Measurements from ENCODE around the gene KIAA1217. TPM values are rescaled to one million over a fixed set of nuclear protein-coding genes. Genes with fewer than 3 reads are reported as not detected.

KIAA1217 gene
- total RNA-seq, 1 experiment from 2014 or later, result 7.8 TPM

DNA sequence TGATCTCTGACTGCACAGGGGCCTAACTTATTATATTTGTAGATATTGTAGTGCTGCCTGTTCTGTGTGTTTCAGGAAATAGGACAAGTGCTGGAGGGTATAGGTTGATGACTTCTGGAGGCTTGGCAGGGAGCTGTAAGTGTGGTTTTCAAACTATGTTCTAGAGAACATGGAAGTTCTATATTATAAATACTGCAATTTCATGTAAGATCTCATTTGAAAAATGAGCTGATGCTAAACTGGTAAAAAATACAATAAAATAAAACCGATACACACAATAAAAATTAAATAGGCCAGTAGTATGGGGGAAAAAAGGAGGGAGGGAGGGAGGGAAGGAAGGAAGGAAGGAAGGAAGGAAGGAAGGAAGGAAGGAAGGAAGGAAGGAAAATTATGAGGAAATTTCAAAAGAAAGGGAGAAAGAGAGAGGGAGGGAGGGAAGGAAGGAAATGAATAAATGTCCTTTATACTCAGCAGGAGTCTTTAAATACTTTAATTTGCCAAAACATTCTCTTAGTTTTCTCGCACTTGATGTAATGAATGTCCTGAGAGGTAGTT, 181.3 kb downstream of the KIAA1217 start:
- no peaks in the 10 kb centered on the region for H3K79me2 ChIP-seq (ENCODE audit: insufficient read depth, low read length)
- TF ChIP-seq SIN3A (IDR thresholded peaks at IDR 0.05; ENCODE audit: low read depth) (no peak), SRF (IDR thresholded peaks at IDR 0.05; ENCODE audit: low read depth) (no peak), EZH2phosphoT487 (IDR thresholded peaks at IDR 0.05; ENCODE audit: borderline replicate concordance) (no peak)
- H3K4me2 ChIP-seq (ENCODE audit: low read length), result no peak overlapping the region
- no peaks in the 10 kb centered on the region for H3K9me2 ChIP-seq (ENCODE audit: insufficient read depth)
- no peak overlapping the region for H3K27ac ChIP-seq (ENCODE audit: low read depth, low read length)
- H3K9ac ChIP-seq (ENCODE audit: low read length), result no peak overlapping the region
- DNase-seq (ENCODE audit: low read depth, low spot score), result no peak
- BruUV-seq (replicated peaks), result no TSS peak
- ATAC-seq, result no peak
- no peaks in the 10 kb centered on the region for H4K20me1 ChIP-seq (ENCODE audit: insufficient read depth)
- POLR2A ChIA-PET, result no interaction called here
- intact Hi-C loops (cut with micrococcal nuclease), result no loop called here
- CTCF ChIA-PET, result interaction anchor here (0.6 kb wide), 1 partner anchor 28 kb away, joined by 3 read pairs; no protein-coding TSS in a partner anchor
- RAD21 ChIA-PET (ENCODE audit: low non-redundant PET in 1 of 2, low total read pairs in 2 of 2, uncharacterized antibody in 2 of 2, unreplicated experiment in 2 of 2), result no interaction called here
- H2AFZ ChIP-seq (ENCODE audit: low read depth, low read length, poor library complexity, severe bottlenecking), result no peak overlapping the region
- H3K36me3 ChIP-seq (ENCODE audit: control insufficient read depth in 1 of 2, insufficient read depth in 2 of 2, low read length in 2 of 2), result no peaks in the 10 kb centered on the region
- H3K4me1 ChIP-seq (ENCODE audit: control insufficient read depth in 1 of 2, insufficient read depth in 2 of 2, low read length in 2 of 2), result no peaks in the 10 kb centered on the region
- H3K4me3 ChIP-seq (replicated peaks in 1 of 2; ENCODE audit: low read depth in 1 of 2, low read length in 2 of 2), result no peak overlapping the region
- peaks cover 17% of the 10 kb centered on the region for H3K27me3 ChIP-seq (ENCODE audit: insufficient read depth, low read length)
- no peaks in the 10 kb centered on the region for H3K9me3 ChIP-seq (ENCODE audit: control insufficient read depth in 1 of 2, insufficient read depth in 1 of 2, low read depth in 1 of 2, low read length in 2 of 2)

DNA sequence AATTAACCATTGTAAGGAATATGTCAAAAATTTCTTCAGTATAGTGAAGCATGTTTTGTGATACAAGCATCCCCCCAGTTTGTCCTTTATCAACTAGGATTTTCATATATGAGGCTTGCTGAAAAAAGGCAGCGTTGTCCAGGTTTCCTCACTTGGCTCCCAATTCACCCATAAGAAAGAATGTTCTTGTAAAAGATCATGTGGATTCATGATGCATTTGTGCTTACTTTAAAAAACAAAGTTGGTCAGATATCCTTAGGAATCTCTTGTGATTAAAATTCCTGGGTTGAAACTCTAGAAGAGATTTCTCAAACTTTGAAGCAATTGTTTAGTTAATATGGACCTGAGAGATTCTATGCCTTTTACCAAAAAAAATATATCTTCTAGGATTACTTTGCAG, 181.8 kb downstream of the KIAA1217 start:
- ATAC-seq, result no peak
- BruUV-seq (replicated peaks), result no TSS peak
- TF ChIP-seq ZNF274 (IDR thresholded peaks at IDR 0.05; ENCODE audit: low read depth, low read length) (no peak), RAD21 (IDR thresholded peaks at IDR 0.05; ENCODE audit: low read depth) (no peak), FOSL1 (IDR thresholded peaks at IDR 0.05; ENCODE audit: low read depth) (no peak), TCF7L2 (IDR thresholded peaks at IDR 0.05; ENCODE audit: borderline replicate concordance, extremely low read depth, insufficient read depth, insufficient read length) (no peak), ZFX (IDR thresholded peaks at IDR 0.05) (no peak), YY1 (IDR thresholded peaks at IDR 0.05; ENCODE audit: extremely low read depth, insufficient replicate concordance, low read depth, low read length) (no peak), CEBPB (IDR thresholded peaks at IDR 0.05; ENCODE audit: low read depth) (no peak), SP1 (IDR thresholded peaks at IDR 0.05; ENCODE audit: low read depth) (no peak), SIN3A (IDR thresholded peaks at IDR 0.05; ENCODE audit: low read depth) (no peak), SRF (IDR thresholded peaks at IDR 0.05; ENCODE audit: low read depth) (no peak), JUND (IDR thresholded peaks at IDR 0.05) (no peak), EZH2phosphoT487 (IDR thresholded peaks at IDR 0.05; ENCODE audit: borderline replicate concordance) (no peak), ELF1 (IDR thresholded peaks at IDR 0.05; ENCODE audit: borderline replicate concordance, low read depth) (no peak)
- TF ChIP-seq, protein P1, sequence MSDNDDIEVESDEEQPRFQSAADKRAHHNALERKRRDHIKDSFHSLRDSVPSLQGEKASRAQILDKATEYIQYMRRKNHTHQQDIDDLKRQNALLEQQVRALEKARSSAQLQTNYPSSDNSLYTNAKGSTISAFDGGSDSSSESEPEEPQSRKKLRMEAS (IDR thresholded peaks at IDR 0.05), result no peak
- TF ChIP-seq, protein P2, sequence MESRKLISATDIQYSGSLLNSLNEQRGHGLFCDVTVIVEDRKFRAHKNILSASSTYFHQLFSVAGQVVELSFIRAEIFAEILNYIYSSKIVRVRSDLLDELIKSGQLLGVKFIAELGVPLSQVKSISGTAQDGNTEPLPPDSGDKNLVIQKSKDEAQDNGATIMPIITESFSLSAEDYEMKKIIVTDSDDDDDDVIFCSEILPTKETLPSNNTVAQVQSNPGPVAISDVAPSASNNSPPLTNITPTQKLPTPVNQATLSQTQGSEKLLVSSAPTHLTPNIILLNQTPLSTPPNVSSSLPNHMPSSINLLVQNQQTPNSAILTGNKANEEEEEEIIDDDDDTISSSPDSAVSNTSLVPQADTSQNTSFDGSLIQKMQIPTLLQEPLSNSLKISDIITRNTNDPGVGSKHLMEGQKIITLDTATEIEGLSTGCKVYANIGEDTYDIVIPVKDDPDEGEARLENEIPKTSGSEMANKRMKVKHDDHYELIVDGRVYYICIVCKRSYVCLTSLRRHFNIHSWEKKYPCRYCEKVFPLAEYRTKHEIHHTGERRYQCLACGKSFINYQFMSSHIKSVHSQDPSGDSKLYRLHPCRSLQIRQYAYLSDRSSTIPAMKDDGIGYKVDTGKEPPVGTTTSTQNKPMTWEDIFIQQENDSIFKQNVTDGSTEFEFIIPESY (IDR thresholded peaks at IDR 0.05; ENCODE audit: extremely low read depth, insufficient replicate concordance, low read length), result no peak
- TF ChIP-seq, protein P3, sequence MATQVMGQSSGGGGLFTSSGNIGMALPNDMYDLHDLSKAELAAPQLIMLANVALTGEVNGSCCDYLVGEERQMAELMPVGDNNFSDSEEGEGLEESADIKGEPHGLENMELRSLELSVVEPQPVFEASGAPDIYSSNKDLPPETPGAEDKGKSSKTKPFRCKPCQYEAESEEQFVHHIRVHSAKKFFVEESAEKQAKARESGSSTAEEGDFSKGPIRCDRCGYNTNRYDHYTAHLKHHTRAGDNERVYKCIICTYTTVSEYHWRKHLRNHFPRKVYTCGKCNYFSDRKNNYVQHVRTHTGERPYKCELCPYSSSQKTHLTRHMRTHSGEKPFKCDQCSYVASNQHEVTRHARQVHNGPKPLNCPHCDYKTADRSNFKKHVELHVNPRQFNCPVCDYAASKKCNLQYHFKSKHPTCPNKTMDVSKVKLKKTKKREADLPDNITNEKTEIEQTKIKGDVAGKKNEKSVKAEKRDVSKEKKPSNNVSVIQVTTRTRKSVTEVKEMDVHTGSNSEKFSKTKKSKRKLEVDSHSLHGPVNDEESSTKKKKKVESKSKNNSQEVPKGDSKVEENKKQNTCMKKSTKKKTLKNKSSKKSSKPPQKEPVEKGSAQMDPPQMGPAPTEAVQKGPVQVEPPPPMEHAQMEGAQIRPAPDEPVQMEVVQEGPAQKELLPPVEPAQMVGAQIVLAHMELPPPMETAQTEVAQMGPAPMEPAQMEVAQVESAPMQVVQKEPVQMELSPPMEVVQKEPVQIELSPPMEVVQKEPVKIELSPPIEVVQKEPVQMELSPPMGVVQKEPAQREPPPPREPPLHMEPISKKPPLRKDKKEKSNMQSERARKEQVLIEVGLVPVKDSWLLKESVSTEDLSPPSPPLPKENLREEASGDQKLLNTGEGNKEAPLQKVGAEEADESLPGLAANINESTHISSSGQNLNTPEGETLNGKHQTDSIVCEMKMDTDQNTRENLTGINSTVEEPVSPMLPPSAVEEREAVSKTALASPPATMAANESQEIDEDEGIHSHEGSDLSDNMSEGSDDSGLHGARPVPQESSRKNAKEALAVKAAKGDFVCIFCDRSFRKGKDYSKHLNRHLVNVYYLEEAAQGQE (IDR thresholded peaks at IDR 0.05; ENCODE audit: low read depth), result no peak

More for the DNA sequence above, 181.8 kb downstream of the KIAA1217 start:
- Histone ChIP-seq H3K27me3 (ENCODE audit: insufficient read depth, low read length) (peaks cover 17% of the 10 kb centered on the region), H3K4me2 (ENCODE audit: low read length) (no peak overlapping the region), H3K79me2 (ENCODE audit: insufficient read depth, low read length) (no peaks in the 10 kb centered on the region), H4K20me1 (ENCODE audit: insufficient read depth) (no peaks in the 10 kb centered on the region), H3K27ac (ENCODE audit: low read depth, low read length) (no peak overlapping the region), H3K4me3 (replicated peaks in 1 of 2; ENCODE audit: low read depth in 1 of 2, low read length in 2 of 2) (no peak overlapping the region), H3K4me1 (ENCODE audit: control insufficient read depth in 1 of 2, insufficient read depth in 2 of 2, low read length in 2 of 2) (no peaks in the 10 kb centered on the region), H3K9me3 (ENCODE audit: control insufficient read depth in 1 of 2, insufficient read depth in 1 of 2, low read depth in 1 of 2, low read length in 2 of 2) (no peaks in the 10 kb centered on the region), H3K9ac (ENCODE audit: low read length) (no peak overlapping the region), H2AFZ (ENCODE audit: low read depth, low read length, poor library complexity, severe bottlenecking) (no peak overlapping the region), H3K36me3 (ENCODE audit: control insufficient read depth in 1 of 2, insufficient read depth in 2 of 2, low read length in 2 of 2) (no peaks in the 10 kb centered on the region), H3K9me2 (ENCODE audit: insufficient read depth) (no peaks in the 10 kb centered on the region)
- intact Hi-C loops (cut with micrococcal nuclease), result no loop called here
- ChIA-PET POLR2A (no interaction called here), CTCF (interaction anchor here (0.6 kb wide), 1 partner anchor 27 kb away, joined by 3 read pairs; no protein-coding TSS in a partner anchor), RAD21 (ENCODE audit: low non-redundant PET in 1 of 2, low total read pairs in 2 of 2, uncharacterized antibody in 2 of 2, unreplicated experiment in 2 of 2) (no interaction called here)
- no peak for DNase-seq (ENCODE audit: low read depth, low spot score)
